ENCODE results near the gene DDX1.

DDX1 gene

GRCh38 chr2:15648593-15649525 is 57.2 kb downstream of the DDX1 start:
- Histone ChIP-seq H3K4me3 (ENCODE audit: low read length) (no peak overlapping the region), H3K4me1 (ENCODE audit: control insufficient read depth, insufficient read depth, low read length) (no peaks in the 10 kb centered on the region), H3K27me3 (ENCODE audit: control insufficient read depth, insufficient read depth, low read length) (no peaks in the 10 kb centered on the region), H3K36me3 (ENCODE audit: control insufficient read depth, insufficient read depth, low read length) (no peaks in the 10 kb centered on the region), H3K27ac (ENCODE audit: low read length) (no peak overlapping the region), H3K9me3 (ENCODE audit: control insufficient read depth, insufficient read depth, low read length) (no peaks in the 10 kb centered on the region)
- DNase-seq (ENCODE audit: low read depth, low spot score): no peak
- WGBS (ENCODE audit: insufficient coverage, insufficient read length): no CpG with 5 or more reads among the region's 10 CpGs

GRCh38 chr2:15649561-15650255 is 58.0 kb downstream of the DDX1 start:
- no CpG with 5 or more reads among the region's 14 CpGs for WGBS (ENCODE audit: insufficient coverage, insufficient read length)
- no peak overlapping the region for H3K4me3 ChIP-seq (ENCODE audit: low read length)
- no peak overlapping the region for H3K27ac ChIP-seq (ENCODE audit: low read length)
- no peak for DNase-seq (ENCODE audit: low read depth, low spot score)
- H3K4me1 ChIP-seq (ENCODE audit: control insufficient read depth, insufficient read depth, low read length): no peaks in the 10 kb centered on the region
- H3K27me3 ChIP-seq (ENCODE audit: control insufficient read depth, insufficient read depth, low read length): no peaks in the 10 kb centered on the region
- no peaks in the 10 kb centered on the region for H3K9me3 ChIP-seq (ENCODE audit: control insufficient read depth, insufficient read depth, low read length)
- no peaks in the 10 kb centered on the region for H3K36me3 ChIP-seq (ENCODE audit: control insufficient read depth, insufficient read depth, low read length)

GRCh38 chr2:15650616-15651366 is 59.1 kb downstream of the DDX1 start:
- no peak for DNase-seq (ENCODE audit: low read depth, low spot score)
- Histone ChIP-seq H3K36me3 (ENCODE audit: control insufficient read depth, insufficient read depth, low read length) (no peaks in the 10 kb centered on the region), H3K4me3 (ENCODE audit: low read length) (no peak overlapping the region), H3K27ac (ENCODE audit: low read length) (no peak overlapping the region), H3K27me3 (ENCODE audit: control insufficient read depth, insufficient read depth, low read length) (no peaks in the 10 kb centered on the region), H3K4me1 (ENCODE audit: control insufficient read depth, insufficient read depth, low read length) (no peaks in the 10 kb centered on the region), H3K9me3 (ENCODE audit: control insufficient read depth, insufficient read depth, low read length) (no peaks in the 10 kb centered on the region)
- no CpG with 5 or more reads among the region's 11 CpGs for WGBS (ENCODE audit: insufficient coverage, insufficient read length)

GRCh38 chr2:15651367-15651727 is 59.7 kb downstream of the DDX1 start:
- H3K27me3 ChIP-seq (ENCODE audit: control insufficient read depth, insufficient read depth, low read length): no peaks in the 10 kb centered on the region
- H3K27ac ChIP-seq (ENCODE audit: low read length): no peak overlapping the region
- H3K4me3 ChIP-seq (ENCODE audit: low read length): no peak overlapping the region
- WGBS (ENCODE audit: insufficient coverage, insufficient read length): no CpG with 5 or more reads among the region's 7 CpGs
- H3K36me3 ChIP-seq (ENCODE audit: control insufficient read depth, insufficient read depth, low read length): no peaks in the 10 kb centered on the region
- DNase-seq (ENCODE audit: low read depth, low spot score): no peak
- H3K9me3 ChIP-seq (ENCODE audit: control insufficient read depth, insufficient read depth, low read length): no peaks in the 10 kb centered on the region
- H3K4me1 ChIP-seq (ENCODE audit: control insufficient read depth, insufficient read depth, low read length): no peaks in the 10 kb centered on the region

- no peaks in the 10 kb centered on the region for H3K9me3 ChIP-seq (ENCODE audit: control insufficient read depth, insufficient read depth, low read length)
- no peaks in the 10 kb centered on the region for H3K27me3 ChIP-seq (ENCODE audit: control insufficient read depth, insufficient read depth, low read length)
- WGBS (ENCODE audit: insufficient coverage, insufficient read length): no CpG with 5 or more reads among the region's 8 CpGs
- H3K27ac ChIP-seq (ENCODE audit: low read length): no peak overlapping the region
- H3K4me3 ChIP-seq (ENCODE audit: low read length): no peak overlapping the region
- no peaks in the 10 kb centered on the region for H3K4me1 ChIP-seq (ENCODE audit: control insufficient read depth, insufficient read depth, low read length)
- DNase-seq (ENCODE audit: low read depth, low spot score): no peak
- no peaks in the 10 kb centered on the region for H3K36me3 ChIP-seq (ENCODE audit: control insufficient read depth, insufficient read depth, low read length)
Observed at GRCh38 chr2:15652252-15652651, 60.6 kb downstream of the DDX1 start.

GRCh38 chr2:15652801-15653200 is 61.1 kb downstream of the DDX1 start:
- Histone ChIP-seq H3K36me3 (ENCODE audit: control insufficient read depth, insufficient read depth, low read length) (no peaks in the 10 kb centered on the region), H3K9me3 (ENCODE audit: control insufficient read depth, insufficient read depth, low read length) (no peaks in the 10 kb centered on the region), H3K27me3 (ENCODE audit: control insufficient read depth, insufficient read depth, low read length) (no peaks in the 10 kb centered on the region), H3K27ac (ENCODE audit: low read length) (no peak overlapping the region), H3K4me1 (ENCODE audit: control insufficient read depth, insufficient read depth, low read length) (no peaks in the 10 kb centered on the region), H3K4me3 (ENCODE audit: low read length) (no peak overlapping the region)
- no peak for DNase-seq (ENCODE audit: low read depth, low spot score)
- WGBS (ENCODE audit: insufficient coverage, insufficient read length): no CpG with 5 or more reads among the region's 6 CpGs

- DNase-seq (ENCODE audit: low read depth, low spot score): no peak
- Histone ChIP-seq H3K9me3 (ENCODE audit: control insufficient read depth, insufficient read depth, low read length) (no peaks in the 10 kb centered on the region), H3K27ac (ENCODE audit: low read length) (no peak overlapping the region), H3K4me1 (ENCODE audit: control insufficient read depth, insufficient read depth, low read length) (no peaks in the 10 kb centered on the region), H3K4me3 (ENCODE audit: low read length) (no peak overlapping the region), H3K27me3 (ENCODE audit: control insufficient read depth, insufficient read depth, low read length) (no peaks in the 10 kb centered on the region), H3K36me3 (ENCODE audit: control insufficient read depth, insufficient read depth, low read length) (no peaks in the 10 kb centered on the region)
- WGBS (ENCODE audit: insufficient coverage, insufficient read length): no CpG with 5 or more reads among the region's 31 CpGs
Observed at GRCh38 chr2:15653806-15654726, 62.4 kb downstream of the DDX1 start.

GRCh38 chr2:15654727-15655073 is 63.0 kb downstream of the DDX1 start:
- H3K27me3 ChIP-seq (ENCODE audit: control insufficient read depth, insufficient read depth, low read length): no peaks in the 10 kb centered on the region
- H3K9me3 ChIP-seq (ENCODE audit: control insufficient read depth, insufficient read depth, low read length): no peaks in the 10 kb centered on the region
- no peak overlapping the region for H3K4me3 ChIP-seq (ENCODE audit: low read length)
- no CpG with 5 or more reads among the region's 9 CpGs for WGBS (ENCODE audit: insufficient coverage, insufficient read length)
- no peak for DNase-seq (ENCODE audit: low read depth, low spot score)
- H3K36me3 ChIP-seq (ENCODE audit: control insufficient read depth, insufficient read depth, low read length): no peaks in the 10 kb centered on the region
- no peaks in the 10 kb centered on the region for H3K4me1 ChIP-seq (ENCODE audit: control insufficient read depth, insufficient read depth, low read length)
- H3K27ac ChIP-seq (ENCODE audit: low read length): no peak overlapping the region

- H3K4me3 ChIP-seq (ENCODE audit: low read length): no peak overlapping the region
- no peaks in the 10 kb centered on the region for H3K9me3 ChIP-seq (ENCODE audit: control insufficient read depth, insufficient read depth, low read length)
- H3K27ac ChIP-seq (ENCODE audit: low read length): no peak overlapping the region
- DNase-seq (ENCODE audit: low read depth, low spot score): no peak
- H3K4me1 ChIP-seq (ENCODE audit: control insufficient read depth, insufficient read depth, low read length): no peaks in the 10 kb centered on the region
- H3K36me3 ChIP-seq (ENCODE audit: control insufficient read depth, insufficient read depth, low read length): no peaks in the 10 kb centered on the region
- no CpG with 5 or more reads among the region's 7 CpGs for WGBS (ENCODE audit: insufficient coverage, insufficient read length)
- H3K27me3 ChIP-seq (ENCODE audit: control insufficient read depth, insufficient read depth, low read length): no peaks in the 10 kb centered on the region
Observed at GRCh38 chr2:15655123-15655887, 63.6 kb downstream of the DDX1 start.
